Mucosa of stomach (tissue), 1 donor: ENCODE results near the gene RAMACL.
"Not testable (repeated sequence)": the region's sequence is repeated elsewhere in the genome, so short reads cannot be mapped to it uniquely, and the experiment has no call there.

Experiments
- H3K27me3 ChIP-seq: one replicate; pipeline ENCODE4 v1.7.0; 2013; ENCODE audit warnings: mild to moderate bottlenecking, low read length; ENCODE audit not compliant: control insufficient read depth, insufficient read depth
- H3K36me3 ChIP-seq: one replicate; pipeline ENCODE4 v1.7.0; 2013; ENCODE audit warnings: low read length; ENCODE audit not compliant: control insufficient read depth, insufficient read depth
- H3K4me1 ChIP-seq: one replicate; pipeline ENCODE4 v1.7.0; 2013; ENCODE audit warnings: mild to moderate bottlenecking, low read length; ENCODE audit not compliant: control insufficient read depth, insufficient read depth
- H3K4me3 ChIP-seq: one replicate; pipeline ENCODE4 v1.7.0; 2013; ENCODE audit warnings: low read length
- H3K9ac ChIP-seq: one replicate; pipeline ENCODE4 v1.7.0; 2013; ENCODE audit warnings: mild to moderate bottlenecking, low read length, moderate library complexity
- H3K9me3 ChIP-seq: one replicate; pipeline ENCODE4 v1.7.0; 2013; ENCODE audit warnings: mild to moderate bottlenecking, low read length, moderate library complexity; ENCODE audit not compliant: control insufficient read depth
- donor health status: Pancreatic carcinoma.

The RAMACL gene

GRCh38 chr6:166588691-166589336 lies 2.3 kb upstream of the RAMACL start:
- Histone ChIP-seq H3K4me3 (no peak overlapping the region), H3K9ac (no peak overlapping the region), H3K27me3 (no peaks in the 10 kb centered on the region), H3K9me3 (no peaks in the 10 kb centered on the region), H3K4me1 (no peaks in the 10 kb centered on the region), H3K36me3 (no peaks in the 10 kb centered on the region)

- H3K4me1 ChIP-seq, result no peaks in the 10 kb centered on the region
- no peak overlapping the region for H3K9ac ChIP-seq
- H3K9me3 ChIP-seq, result no peaks in the 10 kb centered on the region
- no peak overlapping the region for H3K4me3 ChIP-seq
- H3K36me3 ChIP-seq, result no peaks in the 10 kb centered on the region
- H3K27me3 ChIP-seq, result no peaks in the 10 kb centered on the region
Measured at GRCh38 chr6:166587631-166588413, 1.3 kb upstream of the RAMACL start.

GRCh38 chr6:166584853-166585429 lies 1.5 kb downstream of the RAMACL start:
- no peaks in the 10 kb centered on the region for H3K4me1 ChIP-seq
- no peak overlapping the region for H3K9ac ChIP-seq
- no peaks in the 10 kb centered on the region for H3K9me3 ChIP-seq
- H3K27me3 ChIP-seq, result no peaks in the 10 kb centered on the region
- no peak overlapping the region for H3K4me3 ChIP-seq
- H3K36me3 ChIP-seq, result no peaks in the 10 kb centered on the region

GRCh38 chr6:166584155-166584554 lies 2.3 kb downstream of the RAMACL start:
- Histone ChIP-seq H3K4me3 (no peak overlapping the region), H3K36me3 (no peaks in the 10 kb centered on the region), H3K9me3 (no peaks in the 10 kb centered on the region), H3K4me1 (no peaks in the 10 kb centered on the region), H3K27me3 (no peaks in the 10 kb centered on the region), H3K9ac (no peak overlapping the region)

GRCh38 chr6:166583230-166583965 lies 3.1 kb downstream of the RAMACL start:
- Histone ChIP-seq H3K9ac (no peak overlapping the region), H3K36me3 (no peaks in the 10 kb centered on the region), H3K4me1 (no peaks in the 10 kb centered on the region), H3K4me3 (no peak overlapping the region), H3K27me3 (no peaks in the 10 kb centered on the region), H3K9me3 (no peaks in the 10 kb centered on the region)

GRCh38 chr6:166582258-166582657 lies 4.2 kb downstream of the RAMACL start:
- no peaks in the 10 kb centered on the region for H3K36me3 ChIP-seq
- no peaks in the 10 kb centered on the region for H3K9me3 ChIP-seq
- no peak overlapping the region for H3K9ac ChIP-seq
- no peak overlapping the region for H3K4me3 ChIP-seq
- no peaks in the 10 kb centered on the region for H3K27me3 ChIP-seq
- no peaks in the 10 kb centered on the region for H3K4me1 ChIP-seq

- not testable (repeated sequence) for H3K36me3 ChIP-seq, H3K9me3 ChIP-seq, H3K9ac ChIP-seq, H3K4me1 ChIP-seq, H3K27me3 ChIP-seq, H3K4me3 ChIP-seq
Measured at GRCh38 chr6:166581801-166582200, 4.7 kb downstream of the RAMACL start.

GRCh38 chr6:166581091-166581511 lies 5.4 kb downstream of the RAMACL start:
- H3K9ac ChIP-seq, result no peak overlapping the region
- no peaks in the 10 kb centered on the region for H3K27me3 ChIP-seq
- no peaks in the 10 kb centered on the region for H3K4me1 ChIP-seq
- H3K4me3 ChIP-seq, result no peak overlapping the region
- no peaks in the 10 kb centered on the region for H3K9me3 ChIP-seq
- no peaks in the 10 kb centered on the region for H3K36me3 ChIP-seq

- H3K9me3 ChIP-seq, result no peaks in the 10 kb centered on the region
- H3K36me3 ChIP-seq, result no peaks in the 10 kb centered on the region
- no peaks in the 10 kb centered on the region for H3K4me1 ChIP-seq
- no peaks in the 10 kb centered on the region for H3K27me3 ChIP-seq
- H3K4me3 ChIP-seq, result no peak overlapping the region
- no peak overlapping the region for H3K9ac ChIP-seq
Measured at GRCh38 chr6:166580076-166581050, 6.1 kb downstream of the RAMACL start.

- Histone ChIP-seq H3K27me3 (no peaks in the 10 kb centered on the region), H3K9me3 (no peaks in the 10 kb centered on the region), H3K4me3 (no peak overlapping the region), H3K4me1 (no peaks in the 10 kb centered on the region), H3K36me3 (no peaks in the 10 kb centered on the region), H3K9ac (no peak overlapping the region)
Measured at GRCh38 chr6:166579237-166579850, 7.1 kb downstream of the RAMACL start.
